DND-41 (cell line): Measurements from ENCODE around the gene SLC26A1.

Source experiments
- ATAC-seq: fragments of 200-7000 bp; cut with Tn5 transposase; 3 replicates; pipeline ENCODE4 v1.9.1; 2021; ENCODE audit warnings: low read depth; ENCODE audit not compliant: insufficient read depth
- DNase-seq: peaks from one replicate; pipeline ENCODE4 v3.0.0-alpha.2; 2020
- H2AFZ ChIP-seq: 2 replicates; pipeline ENCODE4 v1.6.0; 2012; ENCODE audit warnings: low read depth, low read length
- H3K27ac ChIP-seq: 2 replicates; pipeline ENCODE4 v1.5.1; 2012; ENCODE audit warnings: low read length, inconsistent platforms
- H3K27me3 ChIP-seq: fragments of 200-600 bp; sonication (generic); 2 replicates; pipeline ENCODE4 v1.6.0; 2012; ENCODE audit warnings: low read length, mild to moderate bottlenecking, inconsistent platforms; ENCODE audit not compliant: insufficient read depth, poor library complexity
- H3K36me3 ChIP-seq: 2 replicates; pipeline ENCODE4 v1.5.1; 2012; ENCODE audit warnings: low read length, inconsistent platforms; ENCODE audit not compliant: insufficient read depth
- H3K4me1 ChIP-seq: 2 replicates; pipeline ENCODE4 v1.5.1; 2012; ENCODE audit warnings: mild to moderate bottlenecking, low read length; ENCODE audit not compliant: insufficient read depth
- H3K4me2 ChIP-seq: 2 replicates; pipeline ENCODE4 v1.6.0; 2012; ENCODE audit warnings: mild to moderate bottlenecking, moderate library complexity, low read length, inconsistent platforms; ENCODE audit not compliant: insufficient read depth
- H3K4me3 ChIP-seq, 2 experiments: fragments of 200-600 bp in 1 of 2; shearing (Covaris generic) in 1 of 2; 2 replicates each; pipeline ENCODE4 v1.5.1; 2012 to 2016; ENCODE audit warnings: inconsistent platforms in 2 of 2, low read length in 2 of 2, mild to moderate bottlenecking in 2 of 2, low read depth in 1 of 2, moderate library complexity in 1 of 2
- H3K79me2 ChIP-seq: 2 replicates; pipeline ENCODE4 v1.6.0; 2012; ENCODE audit warnings: low read length, inconsistent platforms; ENCODE audit not compliant: insufficient read depth
- H3K9ac ChIP-seq: 2 replicates; pipeline ENCODE4 v1.6.0; 2012; ENCODE audit warnings: low read depth, mild to moderate bottlenecking, inconsistent platforms, low read length, moderate library complexity
- H3K9me3 ChIP-seq: 2 replicates; pipeline ENCODE4 v1.5.1; 2012; ENCODE audit warnings: low read length, moderate library complexity, mild to moderate bottlenecking, inconsistent platforms; ENCODE audit not compliant: insufficient read depth, severe bottlenecking
- H4K20me1 ChIP-seq: 2 replicates; pipeline ENCODE4 v1.6.0; 2012; ENCODE audit warnings: low read length; ENCODE audit not compliant: insufficient read depth
- CTCF ChIP-seq: IDR thresholded peaks from 2 replicates; pipeline ENCODE4 v1.5.1; 2012; ENCODE audit warnings: borderline replicate concordance, low read length, moderate library complexity, mild to moderate bottlenecking; ENCODE audit not compliant: poor library complexity, severe bottlenecking; ENCODE audit errors: extremely low read depth
- EZH2 ChIP-seq: IDR thresholded peaks from 3 replicates; pipeline ENCODE4 v1.6.1; 2012; ENCODE audit warnings: borderline replicate concordance, low read depth, mild to moderate bottlenecking, moderate library complexity, low read length, inconsistent platforms; ENCODE audit not compliant: severe bottlenecking

Gene SLC26A1

GRCh38 chr4:951594-952468 is 41.4 kb downstream of the SLC26A1 start:
- Histone ChIP-seq H3K9ac (no peak overlapping the region), H3K27me3 (no peaks in the 10 kb centered on the region), H3K9me3 (no peaks in the 10 kb centered on the region), H3K4me2 (no peak overlapping the region), H2AFZ (no peak overlapping the region), H3K36me3 (peaks cover 28% of the 10 kb centered on the region; the same call in 1 of the 2 replicates), H3K4me1 (no peaks in the 10 kb centered on the region), H3K4me3 (no peak overlapping the region), H3K27ac (no peak overlapping the region), H4K20me1 (peaks cover 4% of the 10 kb centered on the region), H3K79me2 (no peaks in the 10 kb centered on the region)
- TF ChIP-seq CTCF (no peak), EZH2 (no peak)
- ATAC-seq (no peak), DNase-seq (no peak)

DNA sequence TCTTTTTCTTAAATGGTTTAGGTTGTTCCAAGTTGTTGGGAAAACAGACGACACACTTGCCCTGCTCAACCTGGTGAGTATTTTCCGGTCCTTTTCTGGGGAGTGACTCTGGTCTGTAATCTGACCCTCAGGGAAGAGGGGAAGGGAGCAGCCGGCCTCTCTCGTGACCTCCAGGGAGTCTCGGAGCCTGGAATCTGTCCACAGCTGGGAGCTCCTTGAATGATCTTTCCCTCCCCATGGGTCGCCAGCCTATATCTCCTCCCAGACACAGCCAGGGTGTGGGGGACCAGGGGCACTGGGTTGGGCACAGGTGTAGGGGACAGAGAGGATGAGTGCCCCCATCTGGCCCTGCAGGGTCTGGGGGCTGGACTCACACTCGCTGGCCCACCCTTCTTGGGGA is 42.0 kb downstream of the SLC26A1 start:
- peaks cover under 1% of the 10 kb centered on the region; the same call in 1 of the 2 replicates for H3K79me2 ChIP-seq
- H3K36me3 ChIP-seq = peaks cover 28% of the 10 kb centered on the region; the same call in 1 of the 2 replicates
- H3K4me2 ChIP-seq = no peak overlapping the region
- ATAC-seq = no peak
- H3K9me3 ChIP-seq = no peaks in the 10 kb centered on the region
- peaks cover 9% of the 10 kb centered on the region for H4K20me1 ChIP-seq
- H3K4me1 ChIP-seq = no peaks in the 10 kb centered on the region
- H3K27ac ChIP-seq = no peak overlapping the region
- no peak overlapping the region for H3K4me3 ChIP-seq
- TF ChIP-seq EZH2 = no peak
- no peak for TF ChIP-seq CTCF
- no peak for DNase-seq
- H3K27me3 ChIP-seq = no peaks in the 10 kb centered on the region
- no peak overlapping the region for H3K9ac ChIP-seq
- no peak overlapping the region for H2AFZ ChIP-seq

DNA sequence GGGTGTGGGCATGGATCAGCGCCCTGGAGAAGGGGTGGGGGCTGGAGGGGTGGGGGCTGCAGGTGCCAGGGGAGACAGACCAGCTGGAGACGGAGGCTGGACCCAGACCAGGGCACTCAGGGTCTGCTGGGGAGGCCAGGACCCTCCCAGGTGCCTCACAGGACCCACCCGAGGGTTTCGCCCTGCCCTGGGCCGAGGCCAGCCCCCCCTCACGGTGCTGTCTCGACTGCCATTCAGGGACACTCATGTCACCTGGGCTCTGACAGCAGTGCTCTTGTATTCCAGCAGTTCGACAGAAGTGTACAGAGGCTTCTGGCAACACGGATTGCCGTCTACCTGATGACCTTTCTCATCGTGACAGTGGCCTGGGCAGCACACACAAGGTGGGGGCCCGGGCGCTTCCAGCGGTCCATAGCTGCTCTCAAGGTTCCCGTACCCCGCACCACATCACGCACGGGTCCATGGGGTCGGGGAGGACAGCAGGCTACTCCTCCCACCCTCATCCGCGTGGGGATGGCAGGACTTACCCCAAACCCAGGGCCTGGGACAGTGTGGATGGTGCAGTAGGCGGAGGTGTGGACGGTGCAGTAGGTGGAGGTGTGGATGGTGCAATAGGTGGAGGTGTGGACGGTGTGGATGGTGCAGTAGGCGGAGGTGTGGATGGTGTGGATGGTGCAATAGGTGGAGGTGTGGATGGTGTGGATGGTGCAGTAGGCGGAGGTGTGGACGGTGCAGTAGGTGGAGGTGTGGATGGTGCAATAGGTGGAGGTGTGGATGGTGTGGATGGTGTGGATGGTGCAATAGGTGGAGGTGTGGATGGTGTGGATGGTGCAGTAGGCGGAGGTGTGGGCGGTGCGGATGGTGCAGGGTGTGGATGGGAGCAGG is 42.8 kb downstream of the SLC26A1 start:
- Histone ChIP-seq H4K20me1 (peaks cover 9% of the 10 kb centered on the region), H3K4me2 (no peak overlapping the region), H3K36me3 (peaks cover 28% of the 10 kb centered on the region; the same call in 1 of the 2 replicates), H2AFZ (no peak overlapping the region), H3K4me1 (no peaks in the 10 kb centered on the region), H3K4me3 (no peak overlapping the region), H3K9me3 (no peaks in the 10 kb centered on the region), H3K27ac (no peak overlapping the region), H3K79me2 (peaks cover 3% of the 10 kb centered on the region; the same call in 1 of the 2 replicates), H3K9ac (no peak overlapping the region), H3K27me3 (no peaks in the 10 kb centered on the region)
- ATAC-seq = no peak
- DNase-seq = no peak
- TF ChIP-seq EZH2 (no peak), CTCF (no peak)
